HG02970 (cell line): ENCODE measurements around the gene DAB1.

Experiments used
- ATAC-seq: cut with Tn5 transposase; IDR thresholded peaks from one replicate; pipeline ENCODE4 v1.9.1; 2021; ENCODE audit warnings: mild to moderate bottlenecking, moderate library complexity, moderate number of reproducible peaks; ENCODE audit not compliant: unreplicated experiment, low FRiP score

DAB1 gene

GRCh38 chr1:57058652-57059501, 365.0 kb downstream of the DAB1 start:
- no peak for ATAC-seq

DNA sequence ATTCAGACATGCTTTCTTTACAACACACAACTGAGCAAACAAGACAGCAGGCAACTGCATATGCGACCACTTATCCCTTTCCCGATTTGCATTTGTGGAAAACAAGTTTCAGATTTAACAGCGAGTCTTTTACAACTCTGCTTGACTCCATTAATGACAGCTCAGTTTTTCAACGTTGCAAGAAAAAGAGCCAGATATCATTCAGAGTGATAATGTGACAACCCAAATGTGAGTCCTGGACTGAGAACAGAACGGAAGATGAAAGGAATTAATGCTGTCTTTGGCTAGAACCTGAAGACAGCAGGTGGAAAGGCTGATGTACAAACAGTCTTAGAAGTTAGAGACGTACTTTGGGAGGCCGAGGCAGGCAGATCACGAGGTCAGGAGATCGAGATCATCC, 375.0 kb downstream of the DAB1 start:
- no peak for ATAC-seq

DNA sequence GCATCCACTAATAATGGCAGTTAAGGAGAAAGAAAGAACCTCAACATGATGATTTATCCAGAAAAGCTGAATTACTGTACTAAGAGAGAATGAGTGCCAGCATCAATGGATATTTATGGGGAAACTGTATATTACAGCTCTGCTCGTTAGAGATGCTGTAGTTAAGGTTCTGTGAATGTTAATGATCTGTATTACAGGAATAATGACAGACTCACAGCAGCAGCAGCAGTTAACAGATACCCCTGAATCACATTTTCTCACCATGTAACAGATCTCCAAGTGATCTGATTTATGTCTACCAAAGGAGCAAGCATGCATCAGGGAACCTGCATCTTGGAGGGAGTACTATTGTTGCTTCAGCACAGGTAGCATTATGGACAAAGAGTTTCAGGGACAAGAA, 377.4 kb downstream of the DAB1 start:
- no peak for ATAC-seq

DNA sequence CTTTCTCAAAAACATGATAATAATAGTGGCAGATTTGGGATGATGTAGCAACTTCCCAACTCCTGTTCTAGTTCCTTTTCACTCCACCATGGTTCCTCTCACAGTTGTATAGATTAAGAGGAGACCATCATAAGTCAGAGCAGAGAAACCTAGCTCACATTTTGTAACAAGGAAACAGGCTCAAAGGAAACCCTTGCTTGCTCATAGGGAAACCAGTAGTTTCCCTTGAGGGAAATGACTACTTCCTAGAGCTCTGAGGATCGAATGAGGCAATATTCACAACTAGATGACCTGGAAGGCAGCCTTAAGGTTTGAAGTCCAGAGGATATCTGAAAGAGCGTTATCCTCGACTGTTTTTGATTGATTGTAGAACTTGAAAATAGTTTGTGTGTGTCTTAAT, 382.0 kb downstream of the DAB1 start:
- no peak for ATAC-seq

DNA sequence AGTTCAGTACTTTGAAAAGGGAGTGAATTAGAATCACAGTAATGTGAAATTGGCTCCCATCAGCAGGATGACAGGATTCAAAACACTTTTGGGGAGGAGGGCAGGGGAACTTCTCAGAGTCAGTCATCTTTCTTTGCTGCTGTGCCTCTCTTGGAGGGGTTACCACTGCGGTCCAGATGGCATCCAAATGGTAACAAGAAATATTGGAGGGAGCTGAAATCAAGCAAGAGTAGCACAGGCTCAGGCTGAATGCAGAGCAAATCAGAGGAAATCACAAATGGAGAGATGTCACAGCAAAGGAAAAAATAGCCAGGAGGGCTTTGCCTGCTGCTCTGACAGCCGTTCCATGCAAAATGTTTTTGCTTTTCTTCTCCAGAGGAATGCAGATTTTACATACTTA, 383.0 kb downstream of the DAB1 start:
- ATAC-seq, result no peak

GRCh38 chr1:57036641-57037579, 386.9 kb downstream of the DAB1 start:
- ATAC-seq, result no peak

DNA sequence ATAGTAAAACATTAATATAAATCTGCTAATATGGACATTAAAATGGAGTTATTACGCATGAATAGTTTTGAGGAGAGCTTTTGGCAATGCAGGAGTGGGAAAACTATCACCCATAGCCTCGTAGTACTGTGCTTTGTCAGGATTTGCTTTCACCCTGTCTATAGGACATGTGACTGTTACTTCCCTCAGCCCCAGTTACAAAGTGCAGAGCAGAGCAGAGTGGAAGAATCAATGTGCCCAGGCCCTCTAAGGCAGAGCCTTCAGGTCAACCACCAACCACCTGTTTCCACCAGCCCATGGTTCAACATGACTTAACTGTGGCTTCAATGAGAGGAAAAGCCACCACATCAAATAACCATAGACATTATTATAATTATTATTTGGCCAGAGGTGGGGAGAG, 389.1 kb downstream of the DAB1 start:
- ATAC-seq, result no peak

DNA sequence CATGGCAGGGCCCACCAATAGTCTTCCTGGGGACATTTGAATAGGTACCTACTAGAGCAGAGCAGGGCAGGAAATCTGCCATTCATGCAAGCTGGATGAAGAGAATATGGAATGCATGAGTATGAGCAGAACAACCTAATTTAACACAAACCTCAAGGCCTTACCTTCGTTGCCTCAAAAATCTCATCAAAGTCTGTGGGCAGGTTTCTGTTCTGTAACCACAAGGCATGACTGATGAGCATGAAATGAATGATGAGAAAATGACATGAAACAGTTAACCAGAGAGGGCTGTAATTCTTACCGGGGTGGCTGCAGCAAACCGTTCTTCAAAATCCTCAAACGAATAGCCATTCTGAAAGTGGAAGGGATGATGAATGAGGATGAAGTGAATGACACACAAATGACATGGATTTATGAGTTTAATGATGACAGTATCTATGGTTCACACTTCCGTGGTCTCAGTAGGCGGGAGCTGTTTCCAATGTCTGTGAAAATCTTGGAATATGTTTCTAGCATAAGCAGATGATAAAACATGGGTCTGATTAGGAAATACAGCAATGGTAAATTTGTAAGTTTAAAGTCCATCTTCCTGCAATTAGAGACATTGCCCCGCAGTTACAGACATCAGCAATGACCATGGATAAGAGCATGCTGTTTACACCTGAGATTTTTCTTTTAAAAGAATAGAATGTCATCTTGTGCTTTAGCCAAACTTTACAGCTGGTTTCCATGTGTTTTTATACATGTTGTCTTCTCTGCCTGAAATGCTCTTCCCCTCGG, 390.4 kb downstream of the DAB1 start:
- ATAC-seq, result no peak

DNA sequence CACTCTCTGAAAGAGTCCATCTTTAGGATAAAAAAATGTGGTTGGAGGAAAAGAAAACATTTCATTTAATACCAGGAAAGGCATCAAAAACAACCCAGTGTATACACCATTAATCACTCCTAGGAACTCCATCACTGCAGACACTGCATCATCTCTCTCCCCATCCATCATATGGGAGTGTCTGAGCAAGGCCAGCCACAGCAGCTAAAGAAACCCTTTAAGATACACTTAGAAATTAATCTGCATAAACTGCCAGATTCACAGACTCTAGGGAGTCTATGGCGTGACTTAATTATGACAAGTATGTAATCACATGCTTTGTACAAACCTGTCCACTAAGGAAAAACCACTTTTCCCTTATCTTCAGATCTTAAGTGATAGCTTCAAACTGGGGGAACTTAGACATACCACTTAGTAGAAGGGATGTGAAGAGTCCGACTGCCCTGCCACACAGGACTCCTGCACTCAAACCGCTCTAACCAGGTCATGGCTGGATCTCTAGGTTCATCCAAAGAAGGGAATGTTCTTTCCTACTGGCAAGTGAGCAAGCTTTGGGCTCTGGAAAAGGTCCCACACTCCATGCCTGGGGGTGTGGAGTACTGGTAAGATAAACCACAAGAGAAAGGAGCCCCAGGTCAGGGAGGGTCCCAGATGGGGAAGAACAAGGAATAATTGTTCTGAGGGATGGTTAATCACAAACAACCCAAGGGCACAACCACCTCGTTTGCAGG, 397.1 kb downstream of the DAB1 start:
- no peak for ATAC-seq

DNA sequence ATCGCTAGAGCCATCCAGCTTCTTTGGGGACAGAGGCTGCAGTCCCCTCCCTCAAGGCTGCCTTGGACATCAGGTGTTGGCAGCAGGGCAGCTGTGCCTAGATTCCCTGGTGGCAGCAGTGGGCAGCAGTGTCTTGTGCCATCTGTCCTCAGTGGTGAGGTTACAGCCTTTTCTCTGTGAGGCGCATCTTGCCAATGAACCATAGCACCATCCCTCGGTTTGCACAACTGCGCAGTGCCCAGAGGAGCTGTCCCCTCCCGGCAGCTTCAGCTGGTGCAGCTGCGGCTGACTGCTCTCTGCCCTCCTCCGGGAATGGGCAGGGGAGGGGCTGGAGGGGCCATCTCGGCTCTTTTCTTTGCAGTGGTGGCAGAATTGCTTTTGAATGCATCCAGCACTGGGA, 399.0 kb downstream of the DAB1 start:
- no peak for ATAC-seq

GRCh38 chr1:57024428-57024827, 399.4 kb downstream of the DAB1 start:
- no peak for ATAC-seq

GRCh38 chr1:57020216-57020615, 403.6 kb downstream of the DAB1 start:
- ATAC-seq, result no peak

DNA sequence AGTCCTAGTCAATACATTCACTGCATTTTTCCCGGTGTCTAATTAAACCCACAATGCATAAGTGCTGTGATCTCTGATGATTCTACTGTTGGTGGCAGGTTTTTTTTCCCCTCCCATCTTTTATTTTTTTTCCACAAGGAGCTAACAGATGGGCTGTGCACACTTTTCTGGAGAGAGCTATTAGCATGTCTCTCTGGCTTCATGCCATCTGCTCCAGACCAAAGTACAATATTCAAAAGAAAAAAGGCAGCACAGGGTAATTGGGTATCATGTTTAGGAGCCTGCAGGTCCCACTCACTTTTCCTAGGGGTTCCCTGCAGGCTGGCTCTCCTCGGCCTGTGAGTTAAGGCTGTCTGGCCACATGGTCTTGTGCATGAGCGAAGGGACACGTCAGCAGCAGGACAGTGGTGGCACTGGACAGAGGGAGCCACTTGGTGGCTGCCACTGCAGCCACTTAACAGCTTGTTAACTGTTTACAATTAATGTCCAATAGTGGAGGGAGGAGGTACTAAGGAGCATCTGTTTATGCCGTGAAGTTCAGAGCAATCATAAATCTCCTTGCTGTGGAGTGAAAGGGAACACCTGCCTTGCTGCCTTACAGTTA, 404.5 kb downstream of the DAB1 start:
- no peak for ATAC-seq

- no peak for ATAC-seq
Observed at GRCh38 chr1:57018119-57018518, 405.7 kb downstream of the DAB1 start.

GRCh38 chr1:57017717-57018116, 406.1 kb downstream of the DAB1 start:
- no peak for ATAC-seq

DNA sequence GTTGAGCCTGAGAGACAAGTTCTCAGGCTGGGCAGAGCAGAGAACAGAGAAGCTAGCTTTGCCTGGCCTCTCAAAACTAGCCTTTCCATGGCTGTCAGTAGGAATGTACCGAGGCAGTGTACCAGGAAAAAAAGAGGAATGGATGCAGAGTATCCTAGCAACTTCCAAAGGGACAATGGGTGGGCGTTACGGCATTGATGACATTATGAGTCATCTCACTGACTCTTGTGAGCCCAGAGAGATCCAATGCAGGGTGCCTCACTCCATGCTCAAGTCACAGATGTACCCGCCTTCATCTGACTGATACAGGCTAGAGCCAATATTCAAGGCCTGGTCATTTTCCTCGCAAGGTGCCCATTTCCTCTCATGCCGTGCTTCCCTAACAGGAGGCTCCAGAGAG, 406.7 kb downstream of the DAB1 start:
- no peak for ATAC-seq

GRCh38 chr1:57015071-57015470, 408.8 kb downstream of the DAB1 start:
- no peak for ATAC-seq

DNA sequence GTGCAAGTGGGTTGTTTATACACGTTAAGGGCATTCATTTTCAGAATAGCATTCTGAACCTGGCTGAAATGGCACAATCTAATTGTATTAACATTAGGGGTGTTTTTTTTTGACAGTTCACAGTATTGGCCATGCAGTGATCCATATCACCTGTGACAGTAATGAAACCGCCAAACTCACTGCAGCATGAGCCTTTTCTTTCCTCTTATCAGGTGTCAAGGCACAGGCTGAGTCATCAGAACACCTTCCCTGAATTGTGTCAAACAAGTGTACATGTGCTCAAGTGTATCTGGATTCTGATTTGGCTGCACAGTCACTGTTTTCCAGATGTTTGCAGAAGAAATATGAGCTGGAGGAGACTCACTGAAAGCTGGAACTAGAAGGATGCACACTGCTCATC, 410.3 kb downstream of the DAB1 start:
- ATAC-seq, result no peak

GRCh38 chr1:57012315-57012714, 411.5 kb downstream of the DAB1 start:
- ATAC-seq, result no peak

- no peak for ATAC-seq
Observed at GRCh38 chr1:57010511-57010910, 413.3 kb downstream of the DAB1 start.
